GM19043 (cell line): Measurements from ENCODE around the gene POLRMT.
"Not testable (repeated sequence)": the region's sequence is repeated elsewhere in the genome, so short reads cannot be mapped to it uniquely, and the experiment has no call there.

ENCODE experiments used
- ATAC-seq: cut with Tn5 transposase; IDR thresholded peaks from one replicate; pipeline ENCODE4 v1.9.1; 2021; ENCODE audit warnings: low read depth; ENCODE audit not compliant: unreplicated experiment

Gene POLRMT

DNA sequence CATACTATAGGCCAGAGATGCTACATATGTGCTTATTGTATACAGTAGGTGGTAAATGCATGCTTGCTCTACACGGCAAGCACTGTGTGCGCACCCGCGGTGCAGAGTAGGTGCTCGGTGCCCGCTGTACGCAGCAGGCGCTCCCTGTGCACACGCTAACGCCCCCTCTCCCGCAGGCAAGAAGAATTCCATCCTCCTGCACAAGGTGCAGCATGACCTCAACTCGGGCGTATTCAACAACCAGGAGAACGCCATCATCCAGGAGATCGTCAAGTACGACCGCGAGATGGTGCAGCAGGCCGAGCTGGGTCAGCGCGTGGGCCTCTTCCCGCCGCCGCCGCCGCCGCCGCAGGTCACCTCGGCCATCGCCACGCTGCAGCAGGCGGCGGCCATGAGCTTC lies 17.7 kb downstream of the POLRMT start:
- no peak for ATAC-seq

DNA sequence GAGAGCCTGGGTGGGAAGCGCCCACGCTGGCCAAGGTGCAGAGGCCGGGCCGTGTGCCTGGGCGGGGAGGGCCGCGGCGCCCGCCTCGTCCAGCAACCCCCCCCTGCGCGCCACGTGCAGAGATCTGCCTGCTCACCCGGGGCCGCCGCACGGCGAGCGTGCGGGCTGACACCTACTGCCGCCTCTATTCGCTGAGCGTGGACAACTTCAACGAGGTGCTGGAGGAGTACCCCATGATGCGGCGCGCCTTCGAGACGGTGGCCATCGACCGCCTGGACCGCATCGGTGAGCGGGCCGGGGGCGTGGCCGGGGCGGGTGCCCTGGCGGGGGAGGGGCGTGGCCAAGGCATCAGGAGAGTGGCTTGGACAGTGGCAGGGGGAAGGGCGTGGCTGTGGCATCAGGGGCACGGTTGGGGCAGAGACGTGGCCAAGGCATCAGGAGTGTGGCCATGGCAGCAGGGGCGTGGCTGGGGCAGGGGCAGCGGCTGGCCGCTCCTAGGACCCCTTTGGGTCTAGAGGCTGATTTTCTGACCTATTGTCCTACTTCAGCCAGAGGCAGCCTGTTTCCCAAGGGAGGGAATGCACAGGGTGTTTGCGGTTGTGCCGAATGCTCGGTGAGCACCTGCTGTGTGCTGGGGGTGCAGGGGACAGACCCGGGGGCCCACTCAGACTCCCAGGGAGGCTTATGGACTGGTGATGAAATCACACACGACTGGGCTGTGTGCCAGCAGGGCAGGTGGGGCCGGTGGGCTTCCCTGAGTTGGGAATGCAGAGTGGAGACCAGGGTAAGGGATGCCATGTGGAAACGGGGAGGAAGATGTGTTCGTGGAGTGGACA lies 19.4 kb downstream of the POLRMT start:
- ATAC-seq: no peak

DNA sequence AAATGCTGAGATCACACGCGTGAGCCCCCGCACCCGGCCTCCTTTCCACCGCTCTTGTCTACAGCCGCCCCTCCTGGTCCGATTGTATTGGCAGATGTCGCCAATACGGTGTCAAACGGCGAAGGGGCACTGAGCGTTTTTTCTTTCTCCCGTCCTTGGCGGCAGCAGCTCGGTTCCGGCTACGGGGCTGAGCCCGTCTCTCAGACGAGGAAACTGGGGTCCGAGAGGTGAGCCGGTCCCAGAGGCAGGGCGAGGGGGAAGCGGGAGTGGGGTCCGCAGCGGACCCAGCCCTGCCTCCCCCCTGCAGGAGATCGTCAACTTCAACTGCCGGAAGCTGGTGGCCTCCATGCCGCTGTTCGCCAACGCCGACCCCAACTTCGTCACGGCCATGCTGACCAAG lies 20.4 kb downstream of the POLRMT start:
- no peak for ATAC-seq

DNA sequence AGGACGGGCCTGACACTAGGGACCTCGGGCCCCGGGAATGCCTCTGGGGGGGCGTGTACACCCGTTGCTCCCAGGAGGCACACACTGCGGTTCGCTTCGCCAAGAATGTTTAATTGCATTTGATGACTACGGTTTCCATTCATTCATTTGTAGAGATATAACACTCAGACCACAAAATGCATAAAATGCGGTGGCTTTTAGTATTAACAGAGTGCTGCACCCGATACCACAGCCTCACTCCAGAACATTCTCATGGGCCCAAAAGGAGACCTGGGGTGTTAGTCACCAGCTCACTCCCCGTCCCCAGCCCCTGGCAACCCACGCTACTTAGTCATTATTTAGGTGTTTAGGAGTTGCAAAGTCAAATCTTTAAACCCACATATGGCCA lies 21.9 kb downstream of the POLRMT start:
- ATAC-seq: no peak

DNA sequence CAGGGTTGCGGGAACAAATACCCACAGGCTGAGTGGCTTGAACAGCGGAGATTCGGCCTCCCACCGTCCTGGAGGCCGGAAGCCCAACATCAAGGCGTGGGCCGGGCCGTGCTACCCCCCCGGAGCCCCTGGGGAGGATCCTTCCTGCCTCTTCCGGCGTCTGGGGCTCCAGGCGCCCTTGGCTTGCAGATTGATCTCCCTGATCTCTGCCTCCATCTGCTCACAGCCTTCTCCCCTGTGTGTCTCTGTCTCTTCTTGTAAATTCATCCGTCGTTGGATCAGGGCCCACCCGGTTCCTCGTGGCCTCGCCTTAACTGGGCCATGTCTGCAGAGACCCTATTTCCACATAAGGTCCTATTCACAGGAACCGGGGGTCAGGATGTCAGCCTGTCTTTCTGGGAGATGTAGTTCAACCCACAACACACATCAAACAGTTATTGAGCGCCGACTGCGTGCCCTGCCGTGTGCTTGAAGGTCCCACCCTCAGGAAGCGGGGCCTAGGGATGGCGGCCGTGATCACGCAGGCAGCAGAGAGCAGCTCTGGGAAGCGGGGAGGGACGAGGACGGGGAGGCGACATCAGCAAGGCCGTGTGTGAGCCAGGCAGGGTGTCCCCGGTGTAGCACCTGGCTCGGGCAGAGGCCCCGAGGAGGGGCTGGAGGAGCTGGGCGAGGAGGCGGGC lies 22.4 kb downstream of the POLRMT start:
- no peak for ATAC-seq

DNA sequence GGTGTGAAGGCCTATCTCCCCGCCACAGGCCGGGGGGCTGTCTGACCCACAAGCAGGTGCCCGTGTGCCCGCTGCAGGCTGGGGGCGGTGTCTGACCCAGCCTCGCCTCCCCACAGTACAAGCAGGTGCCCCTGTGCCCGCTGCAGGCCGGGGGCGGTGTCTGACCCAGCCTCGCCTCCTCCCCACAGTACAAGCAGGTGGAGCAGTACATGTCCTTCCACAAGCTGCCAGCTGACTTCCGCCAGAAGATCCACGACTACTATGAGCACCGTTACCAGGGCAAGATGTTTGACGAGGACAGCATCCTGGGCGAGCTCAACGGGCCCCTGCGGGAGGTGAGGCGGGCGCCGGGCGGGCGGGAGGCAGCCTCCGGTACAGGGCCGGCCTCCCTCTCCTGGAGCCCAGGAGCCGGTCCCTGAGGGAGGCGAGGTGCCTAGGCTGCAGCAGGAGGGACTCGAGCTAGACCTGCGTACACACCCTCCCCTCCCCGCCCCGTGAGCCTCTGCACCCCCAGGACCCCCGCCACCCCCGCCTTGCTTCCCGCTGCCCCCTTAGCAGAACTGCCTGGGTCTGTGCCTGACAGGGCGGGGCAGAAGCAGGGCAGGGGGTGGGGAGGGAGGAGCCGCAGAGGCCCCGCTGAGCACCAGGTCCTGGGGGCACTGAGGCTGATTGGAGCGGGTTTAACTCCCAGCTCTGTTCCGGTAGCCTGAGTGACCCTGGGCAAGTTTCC lies 23.1 kb downstream of the POLRMT start:
- ATAC-seq: no peak

DNA sequence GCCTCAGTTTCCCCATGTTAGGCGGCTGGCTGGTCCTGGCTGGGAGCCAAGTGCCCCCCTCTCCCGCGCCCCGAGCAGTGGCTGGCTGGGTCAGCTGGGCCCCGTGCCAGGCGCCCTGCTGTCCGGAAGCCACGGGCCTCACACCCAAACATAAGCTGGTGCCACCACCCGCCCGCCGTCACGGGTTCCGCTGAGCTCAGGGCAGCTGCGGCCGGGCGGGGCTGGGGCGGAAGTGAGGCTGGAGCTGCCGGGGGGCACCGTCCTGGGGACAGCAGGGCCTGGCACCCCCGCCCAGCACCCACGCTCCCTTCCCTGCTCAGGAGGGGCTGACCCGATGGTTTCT lies 24.4 kb downstream of the POLRMT start:
- ATAC-seq: no peak

DNA sequence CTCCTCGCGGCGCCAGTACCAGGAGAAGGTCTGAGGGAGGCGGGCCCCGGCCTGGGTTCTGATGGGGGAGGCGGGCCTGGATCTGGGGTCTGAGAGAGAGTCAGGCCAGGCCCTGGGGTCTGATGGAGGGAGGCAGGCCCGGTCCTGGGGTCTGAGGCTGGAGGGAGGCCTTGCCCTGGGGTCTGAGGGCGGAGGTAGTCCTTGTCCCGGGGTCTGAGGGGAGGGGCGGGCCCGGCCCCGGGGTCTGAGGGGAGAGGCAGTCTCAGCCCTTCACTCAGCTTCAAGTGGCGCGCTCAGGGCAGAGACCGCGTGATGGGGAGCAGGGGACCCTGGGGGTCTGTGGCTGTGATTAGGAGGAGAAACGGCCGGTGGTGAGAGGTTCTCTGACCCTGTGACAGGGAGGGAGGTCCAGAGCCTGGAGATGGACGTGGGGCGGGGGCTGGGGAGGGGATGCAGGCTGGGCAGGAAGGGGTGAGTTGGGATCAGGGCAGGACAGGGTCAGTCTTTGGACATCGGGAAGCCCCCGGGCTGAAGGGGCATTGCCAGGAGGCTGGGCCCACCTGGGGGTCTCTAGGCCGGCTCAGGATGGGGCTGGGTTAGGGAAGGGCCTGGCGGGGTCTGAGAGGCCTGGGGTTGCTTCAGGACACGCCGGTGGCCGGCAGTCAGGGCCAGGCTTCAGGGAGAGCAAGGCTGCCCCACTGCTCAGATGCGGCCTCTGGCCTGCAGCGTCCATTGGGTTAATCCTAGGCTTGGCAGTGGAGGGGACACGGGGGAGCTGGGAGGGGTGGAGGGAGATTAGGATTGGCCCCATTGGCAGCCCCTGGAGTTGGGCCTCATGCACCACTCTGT lies 25.0 kb downstream of the POLRMT start:
- ATAC-seq: no peak

DNA sequence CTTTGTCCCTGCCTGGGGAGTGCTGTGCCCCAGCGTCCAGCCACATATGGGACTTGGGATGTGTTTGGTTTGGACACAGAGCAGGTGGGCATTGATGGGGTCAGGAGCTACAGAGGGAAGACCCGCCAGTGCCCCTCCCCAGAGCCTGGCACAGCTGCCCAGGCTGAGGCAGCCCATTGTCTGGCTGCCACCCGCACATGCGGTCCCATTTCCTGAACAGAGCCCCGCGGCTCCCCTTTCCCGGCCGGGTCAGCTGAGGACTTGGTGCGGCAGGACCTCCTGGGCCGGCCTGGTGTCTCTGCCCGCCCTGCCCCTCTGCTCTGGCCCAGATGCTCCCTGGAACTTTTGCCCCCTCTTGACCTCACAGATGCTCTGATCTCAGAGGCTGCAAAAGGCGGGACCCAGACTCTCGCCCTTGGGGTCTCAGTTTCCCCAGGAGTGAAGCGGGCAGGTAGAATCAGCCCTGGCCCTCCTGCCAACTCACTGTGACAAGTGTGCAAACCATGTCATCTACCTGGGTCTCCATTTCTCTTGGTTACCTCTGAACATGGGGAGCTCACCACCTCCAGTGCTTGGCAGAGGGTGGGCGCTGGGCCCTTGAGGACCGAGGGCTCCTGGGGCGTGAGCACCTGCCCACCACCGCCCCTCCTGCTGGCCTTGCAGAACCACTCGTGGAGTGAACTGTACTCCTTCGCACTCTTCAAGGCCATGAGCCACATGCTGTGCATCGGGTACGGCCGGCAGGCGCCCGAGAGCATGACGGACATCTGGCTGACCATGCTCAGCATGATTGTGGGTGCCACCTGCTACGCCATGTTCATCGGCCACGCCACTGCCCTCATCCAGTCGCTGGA lies 25.8 kb downstream of the POLRMT start:
- ATAC-seq: no peak

DNA sequence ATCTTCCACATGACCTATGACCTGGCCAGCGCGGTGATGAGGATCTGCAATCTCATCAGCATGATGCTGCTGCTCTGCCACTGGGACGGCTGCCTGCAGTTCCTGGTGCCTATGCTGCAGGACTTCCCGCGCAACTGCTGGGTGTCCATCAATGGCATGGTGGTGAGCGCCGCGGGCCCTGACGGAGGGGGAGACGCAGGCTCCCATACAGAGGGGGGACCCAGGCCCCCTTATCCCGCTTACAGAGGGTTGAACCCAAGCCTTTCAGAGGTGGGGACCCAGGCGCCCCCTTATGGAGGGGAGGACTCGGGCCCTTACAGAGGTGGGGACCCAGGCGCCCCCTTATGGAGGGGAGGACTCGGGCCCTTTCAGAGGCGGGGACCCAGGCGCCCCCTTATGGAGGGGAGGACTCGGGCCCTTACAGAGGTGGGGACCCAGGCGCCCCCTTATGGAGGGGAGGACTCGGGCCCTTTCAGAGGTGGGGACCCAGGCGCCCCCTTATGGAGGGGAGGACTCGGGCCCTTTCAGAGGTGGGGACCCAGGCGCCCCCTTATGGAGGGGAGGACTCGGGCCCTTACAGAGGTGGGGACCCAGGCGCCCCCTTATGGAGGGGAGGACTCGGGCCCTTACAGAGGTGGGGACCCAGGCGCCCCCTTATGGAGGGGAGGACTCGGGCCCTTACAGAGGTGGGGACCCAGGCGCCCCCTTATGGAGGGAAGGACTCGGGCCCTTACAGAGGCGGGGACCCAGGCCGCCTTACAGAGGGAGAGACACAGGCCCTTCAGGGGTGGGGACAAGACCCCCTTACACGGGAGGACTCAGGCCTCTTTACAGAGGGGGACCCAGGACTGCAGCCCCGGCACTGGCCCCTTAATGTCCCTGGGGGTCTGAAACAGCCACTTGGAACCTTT lies 28.0 kb downstream of the POLRMT start:
- not testable (repeated sequence) for ATAC-seq

DNA sequence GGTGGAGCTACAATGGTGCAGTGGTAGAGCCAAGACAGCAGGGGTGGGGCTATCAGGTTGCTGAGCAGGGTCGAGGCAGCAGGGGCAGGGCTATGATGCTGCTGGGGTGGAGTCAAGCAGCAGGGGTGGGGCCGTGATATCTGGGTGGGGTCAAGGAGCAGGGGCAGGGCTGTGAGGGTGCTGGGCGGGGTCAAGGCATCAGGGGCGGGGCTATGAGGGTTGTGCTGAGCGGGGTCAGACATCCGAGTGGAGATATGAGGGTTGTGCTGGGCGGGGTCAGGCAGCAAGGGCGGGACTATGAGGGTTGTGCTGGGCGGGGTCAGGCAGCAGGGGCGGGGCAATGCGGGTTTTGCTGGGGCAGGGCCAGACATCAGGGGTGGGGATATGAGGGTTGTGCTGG lies 29.0 kb downstream of the POLRMT start:
- no peak for ATAC-seq

DNA sequence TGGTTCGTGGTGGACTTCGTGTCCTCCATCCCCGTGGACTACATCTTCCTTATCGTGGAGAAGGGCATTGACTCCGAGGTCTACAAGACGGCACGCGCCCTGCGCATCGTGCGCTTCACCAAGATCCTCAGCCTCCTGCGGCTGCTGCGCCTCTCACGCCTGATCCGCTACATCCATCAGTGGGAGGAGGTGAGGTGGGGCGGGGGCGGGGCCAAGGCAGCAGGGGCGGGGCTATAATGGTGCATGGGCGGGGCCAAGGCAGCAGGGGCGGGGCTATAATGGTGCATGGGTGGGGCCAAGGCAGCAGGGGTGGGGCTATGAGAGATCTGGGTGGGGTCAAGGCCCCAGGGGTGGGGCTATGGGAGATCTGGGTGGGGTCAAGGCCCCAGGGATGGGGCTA lies 29.6 kb downstream of the POLRMT start:
- not testable (repeated sequence) for ATAC-seq

DNA sequence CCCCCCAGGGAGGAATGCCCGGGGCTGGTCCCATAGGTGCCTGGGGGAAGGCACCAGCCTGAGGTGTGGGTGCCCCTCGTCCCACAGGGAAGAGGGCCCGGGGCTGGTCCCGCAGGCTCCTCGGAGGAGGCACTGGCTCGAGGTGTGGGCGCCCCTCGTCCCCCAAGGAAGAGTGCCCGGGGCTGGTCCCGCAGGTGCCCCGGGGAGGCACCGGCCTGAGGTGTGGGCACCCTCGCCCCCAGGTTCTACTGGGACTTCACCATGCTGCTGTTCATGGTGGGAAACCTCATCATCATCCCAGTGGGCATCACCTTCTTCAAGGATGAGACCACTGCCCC lies 30.1 kb downstream of the POLRMT start:
- not testable (repeated sequence) for ATAC-seq

DNA sequence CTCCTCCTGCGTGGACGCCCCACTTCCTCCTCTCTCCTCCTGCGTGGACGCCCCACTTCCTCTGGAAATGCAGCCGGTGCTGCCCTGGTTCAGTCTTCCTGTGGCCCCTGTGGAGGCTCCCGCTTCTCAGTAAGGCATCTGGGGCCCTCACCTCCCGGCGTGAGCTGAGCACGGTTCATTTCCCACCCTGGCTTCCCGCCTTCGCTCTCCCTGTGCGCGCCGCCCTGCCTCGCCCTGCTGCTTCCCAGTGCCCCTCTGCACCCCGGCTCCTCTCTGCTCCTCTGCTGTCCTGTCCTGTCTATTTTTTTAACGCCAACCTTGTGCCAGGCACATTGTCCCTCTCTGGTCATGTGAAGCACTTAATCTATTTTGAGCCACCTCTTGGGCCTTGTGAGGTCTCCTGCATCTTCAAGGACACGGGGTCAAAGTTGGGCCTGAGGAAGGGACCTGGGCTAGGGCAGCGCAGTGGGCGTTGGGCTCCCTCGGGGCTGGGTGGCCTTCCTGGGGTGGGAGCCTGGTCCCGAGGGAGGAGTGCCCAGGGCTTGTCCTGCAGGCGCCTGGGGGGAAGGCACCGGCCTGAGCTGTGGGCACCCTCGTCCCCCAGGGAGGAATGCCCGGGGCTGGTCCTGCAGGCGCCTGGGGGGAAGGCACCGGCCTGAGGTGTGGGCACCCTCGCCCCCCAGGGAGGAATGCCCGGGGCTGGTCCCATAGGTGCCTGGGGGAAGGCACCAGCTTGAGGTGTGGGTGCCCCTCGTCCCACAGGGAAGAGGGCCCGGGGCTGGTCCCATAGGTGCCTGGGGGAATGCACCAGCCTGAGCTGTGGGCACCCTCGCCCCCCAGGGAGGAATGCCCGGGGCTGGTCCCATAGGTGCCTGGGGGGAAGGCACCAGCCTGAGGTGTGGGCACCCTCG lies 30.7 kb downstream of the POLRMT start:
- ATAC-seq: no peak

DNA sequence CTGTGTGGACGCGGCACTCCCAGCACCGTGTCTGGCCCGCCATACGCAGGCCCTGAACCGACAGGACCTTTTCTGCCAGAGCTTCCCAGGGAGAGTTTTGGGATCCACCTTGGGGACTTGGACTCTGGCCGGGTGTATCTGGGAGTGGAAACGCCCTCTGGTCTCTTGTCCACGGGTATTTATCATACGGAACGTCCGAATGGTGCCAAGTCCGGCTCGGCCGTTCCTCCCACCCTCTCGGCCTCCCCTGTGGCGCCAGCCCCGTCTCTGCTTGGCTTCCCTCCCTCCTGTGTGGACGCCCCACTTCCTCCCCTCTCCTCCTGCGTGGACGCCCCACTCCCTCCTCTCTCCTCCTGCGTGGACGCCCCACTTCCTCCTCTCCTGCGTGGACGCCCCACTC lies 31.5 kb downstream of the POLRMT start:
- no peak for ATAC-seq

DNA sequence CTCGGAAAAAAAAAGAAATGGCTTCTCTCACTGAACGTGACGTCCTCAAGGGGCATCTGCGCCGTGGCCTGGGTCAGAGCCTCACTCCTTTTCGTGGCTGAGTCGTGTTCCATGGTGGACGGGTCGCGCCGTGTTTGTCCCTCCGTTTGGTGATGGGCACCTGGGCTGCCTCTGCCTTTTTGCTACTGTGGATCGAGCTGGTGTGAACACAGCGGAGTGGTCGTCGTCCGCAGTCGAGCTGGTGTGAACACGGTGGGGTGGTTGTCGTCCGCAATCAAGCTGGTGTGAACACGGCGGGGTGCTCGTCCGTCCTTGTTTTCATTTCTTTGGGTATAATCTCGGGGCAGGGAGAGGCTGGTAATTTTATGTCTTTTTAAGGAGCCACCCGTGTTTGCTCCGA lies 32.0 kb downstream of the POLRMT start:
- ATAC-seq: no peak

DNA sequence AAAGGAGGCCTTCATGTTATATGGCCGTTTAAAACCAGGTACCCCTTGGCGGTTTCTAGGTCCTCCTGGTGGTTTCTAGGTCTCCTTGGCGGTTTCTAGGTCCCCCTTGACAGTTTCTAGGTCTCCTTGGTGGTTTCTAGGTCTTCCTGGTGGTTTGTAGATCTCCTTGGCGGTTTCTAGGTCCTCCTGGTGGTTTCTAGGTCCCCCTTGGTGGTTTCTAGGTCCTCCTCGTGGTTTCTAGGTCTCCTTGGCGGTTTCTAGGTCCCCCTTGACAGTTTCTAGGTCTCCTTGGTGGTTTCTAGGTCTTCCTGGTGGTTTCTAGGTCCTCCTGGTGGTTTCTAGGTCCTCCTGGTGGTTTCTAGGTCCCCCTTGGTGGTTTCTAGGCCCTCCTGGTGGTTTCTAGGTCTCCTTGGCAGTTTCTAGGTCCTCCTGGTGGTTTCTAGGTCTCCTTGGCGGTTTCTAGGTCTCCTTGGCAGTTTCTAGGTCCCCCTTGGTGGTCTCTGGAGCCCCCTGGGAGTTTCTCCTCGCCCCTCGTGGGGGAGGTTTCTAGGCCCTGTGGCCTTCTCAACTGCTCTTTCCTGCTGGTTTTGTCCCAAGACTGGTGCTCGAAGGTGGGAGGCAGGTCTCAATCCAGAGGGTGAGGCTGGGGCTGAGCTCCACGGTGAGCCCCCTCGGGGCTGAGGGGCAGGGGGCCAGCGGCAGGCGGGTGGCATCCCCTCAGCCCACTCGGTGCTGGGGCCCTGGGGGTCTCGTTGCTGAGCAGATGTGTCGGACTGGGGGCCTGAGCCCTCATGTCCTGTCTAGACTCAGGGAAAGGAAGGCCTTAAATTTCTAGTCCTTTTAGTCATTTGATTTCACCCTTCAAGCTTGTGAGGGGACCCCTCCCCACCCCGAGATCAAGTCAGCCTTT lies 35.7 kb downstream of the POLRMT start:
- ATAC-seq: no peak
